Mesendoderm (in vitro differentiated cells): Measurements from ENCODE around the gene ATP9A.

Source experiments
- DNase-seq: peaks from one replicate; pipeline ENCODE4 v3.0.0; 2013
- H2AK5ac ChIP-seq: 2 replicates; pipeline ENCODE4 v1.6.1; 2013; ENCODE audit warnings: low read length, inconsistent platforms
- H2BK120ac ChIP-seq: 2 replicates; pipeline ENCODE4 v1.6.1; 2013; ENCODE audit warnings: low read depth, mild to moderate bottlenecking, low read length, moderate library complexity, mixed read lengths
- H2BK15ac ChIP-seq: replicated peaks from 2 replicates; pipeline ENCODE4 v1.6.1; 2013; ENCODE audit warnings: low read depth, mild to moderate bottlenecking, moderate library complexity
- H2BK5ac ChIP-seq: 2 replicates; pipeline ENCODE4 v1.6.1; 2013; ENCODE audit warnings: low read length, inconsistent platforms
- H3K18ac ChIP-seq: 2 replicates; pipeline ENCODE4 v1.6.1; 2013; ENCODE audit warnings: mild to moderate bottlenecking, low read length, mixed read lengths
- H3K23ac ChIP-seq: one replicate; pipeline ENCODE4 v1.6.1; 2013; ENCODE audit warnings: low read length
- H3K27ac ChIP-seq: 2 replicates; pipeline ENCODE4 v1.5.1; 2013; ENCODE audit warnings: low read depth, mild to moderate bottlenecking, inconsistent platforms, low read length, moderate library complexity
- H3K27me3 ChIP-seq: 2 replicates; pipeline ENCODE4 v1.6.1; 2013; ENCODE audit warnings: low read length, control low read depth, mild to moderate bottlenecking, inconsistent platforms; ENCODE audit not compliant: insufficient read depth, poor library complexity
- H3K36me3 ChIP-seq: 2 replicates; pipeline ENCODE4 v1.6.1; 2013; ENCODE audit warnings: low read length, inconsistent platforms; ENCODE audit not compliant: control insufficient read depth, insufficient read depth
- H3K4ac ChIP-seq: one replicate; pipeline ENCODE4 v1.6.1; 2013; ENCODE audit warnings: low read depth, mild to moderate bottlenecking, low read length, moderate library complexity
- H3K4me1 ChIP-seq: 2 replicates; pipeline ENCODE4 v1.6.1; 2013; ENCODE audit warnings: low read depth, low read length, inconsistent platforms; ENCODE audit not compliant: control insufficient read depth
- H3K4me2 ChIP-seq: 2 replicates; pipeline ENCODE4 v1.6.1; 2013; ENCODE audit warnings: low read length
- H3K4me3 ChIP-seq: 2 replicates; pipeline ENCODE4 v1.5.1; 2013; ENCODE audit warnings: mild to moderate bottlenecking, low read length
- H3K56ac ChIP-seq: one replicate; pipeline ENCODE4 v1.6.1; 2013; ENCODE audit warnings: low read length
- H3K79me1 ChIP-seq: 2 replicates; pipeline ENCODE4 v1.6.1; 2013; ENCODE audit warnings: low read length, inconsistent platforms
- H3K79me2 ChIP-seq: 2 replicates; pipeline ENCODE4 v1.6.1; 2013; ENCODE audit warnings: mild to moderate bottlenecking, low read length; ENCODE audit not compliant: control insufficient read depth, insufficient read depth
- H3K9ac ChIP-seq: 2 replicates; pipeline ENCODE4 v1.6.1; 2013; ENCODE audit warnings: low read length, inconsistent platforms
- H4K5ac ChIP-seq: one replicate; pipeline ENCODE4 v1.6.1; 2013; ENCODE audit warnings: low read length
- H4K8ac ChIP-seq: one replicate; pipeline ENCODE4 v1.6.1; 2013; ENCODE audit warnings: low read depth, mild to moderate bottlenecking, control low read depth, low read length, moderate library complexity
- WGBS: extraction: QIAGEN DNeasy Blood & Tissue Kit; methylation state at CpG from one replicate; pipeline ENCODE4 v1.1.7; 2013; ENCODE audit warnings: low lambda C conversion rate, missing lambda C conversion rate; ENCODE audit not compliant: insufficient coverage; ENCODE audit errors: extremely low coverage; 5-methylcytosine and 5-hydroxymethylcytosine counted together

The ATP9A gene

GRCh38 chr20:51720854-51721253 lies 47.3 kb downstream of the ATP9A start:
- Histone ChIP-seq H3K18ac (no peak overlapping the region), H2BK15ac (no peak overlapping the region), H2AK5ac (no peak overlapping the region), H3K9ac (no peak overlapping the region), H3K79me1 (no peaks in the 10 kb centered on the region), H3K27ac (no peak overlapping the region), H3K36me3 (no peaks in the 10 kb centered on the region), H3K79me2 (no peaks in the 10 kb centered on the region), H3K4me3 (no peak overlapping the region), H3K4me2 (no peak overlapping the region), H2BK5ac (no peak overlapping the region), H3K23ac (no peak overlapping the region), H3K4ac (no peak overlapping the region), H4K5ac (no peak overlapping the region), H3K4me1 (no peaks in the 10 kb centered on the region), H2BK120ac (no peak overlapping the region), H4K8ac (no peak overlapping the region), H3K27me3 (no peaks in the 10 kb centered on the region), H3K56ac (no peak overlapping the region)
- DNase-seq: no peak
- no CpG with 5 or more reads among the region's 8 CpGs for WGBS

- Histone ChIP-seq H3K4me3 (no peak overlapping the region), H4K5ac (no peak overlapping the region), H3K9ac (no peak overlapping the region), H3K4ac (no peak overlapping the region), H3K27ac (no peak overlapping the region), H2BK5ac (no peak overlapping the region), H2AK5ac (no peak overlapping the region), H2BK120ac (no peak overlapping the region), H2BK15ac (no peak overlapping the region), H3K4me2 (no peak overlapping the region), H3K23ac (no peak overlapping the region), H3K79me1 (no peaks in the 10 kb centered on the region), H3K56ac (no peak overlapping the region), H3K36me3 (no peaks in the 10 kb centered on the region), H3K18ac (no peak overlapping the region), H4K8ac (no peak overlapping the region), H3K27me3 (no peaks in the 10 kb centered on the region), H3K79me2 (no peaks in the 10 kb centered on the region), H3K4me1 (no peaks in the 10 kb centered on the region)
- DNase-seq: no peak
- WGBS: no CpG with 5 or more reads among the region's 9 CpGs
Observed at GRCh38 chr20:51720384-51720783, 47.8 kb downstream of the ATP9A start.

DNA sequence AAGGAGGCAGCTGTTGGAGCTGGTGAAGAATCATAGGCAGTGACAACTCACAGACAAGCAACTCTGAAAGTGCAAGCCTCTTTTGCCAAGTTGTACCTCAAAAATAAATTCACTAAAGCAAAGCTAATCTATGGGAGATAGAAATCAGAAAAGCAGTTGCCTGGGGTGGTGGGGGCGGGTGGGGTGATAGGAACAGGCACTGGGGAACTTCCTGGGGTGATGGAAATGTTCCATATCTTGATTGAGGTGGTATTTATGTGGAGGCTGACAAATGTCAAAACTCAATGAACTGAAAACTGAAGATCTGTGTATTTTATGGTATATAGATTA lies 52.4 kb downstream of the ATP9A start:
- Histone ChIP-seq H3K36me3 (no peaks in the 10 kb centered on the region), H3K9ac (no peak overlapping the region), H3K79me2 (no peaks in the 10 kb centered on the region), H3K23ac (no peak overlapping the region), H4K5ac (no peak overlapping the region), H2BK5ac (no peak overlapping the region), H3K4me2 (no peak overlapping the region), H3K56ac (no peak overlapping the region), H4K8ac (no peak overlapping the region), H3K79me1 (no peaks in the 10 kb centered on the region), H3K27ac (no peak overlapping the region), H2BK15ac (no peak overlapping the region), H3K4me1 (no peaks in the 10 kb centered on the region), H3K4ac (no peak overlapping the region), H2AK5ac (no peak overlapping the region), H3K18ac (peak overlapping the region; percentile 36), H2BK120ac (no peak overlapping the region), H3K4me3 (no peak overlapping the region), H3K27me3 (no peaks in the 10 kb centered on the region)
- WGBS: no CpG with 5 or more reads among the region's 1 CpG
- DNase-seq: no peak

GRCh38 chr20:51715163-51715855 lies 52.9 kb downstream of the ATP9A start:
- H3K4me3 ChIP-seq: no peak overlapping the region
- H3K4me2 ChIP-seq: no peak overlapping the region
- H3K27ac ChIP-seq: no peak overlapping the region
- H4K5ac ChIP-seq: no peak overlapping the region
- H2AK5ac ChIP-seq: no peak overlapping the region
- 100% methylated on average over 1 of the region's 10 CpGs for WGBS
- no peaks in the 10 kb centered on the region for H3K4me1 ChIP-seq
- H3K18ac ChIP-seq: peak overlapping the region; percentile 36
- no peak overlapping the region for H3K4ac ChIP-seq
- no peaks in the 10 kb centered on the region for H3K36me3 ChIP-seq
- H3K79me2 ChIP-seq: no peaks in the 10 kb centered on the region
- H2BK120ac ChIP-seq: no peak overlapping the region
- H3K56ac ChIP-seq: no peak overlapping the region
- no peak overlapping the region for H2BK15ac ChIP-seq
- no peak overlapping the region for H3K9ac ChIP-seq
- H3K23ac ChIP-seq: no peak overlapping the region
- H4K8ac ChIP-seq: no peak overlapping the region
- DNase-seq: no peak
- no peak overlapping the region for H2BK5ac ChIP-seq
- H3K27me3 ChIP-seq: no peaks in the 10 kb centered on the region
- H3K79me1 ChIP-seq: no peaks in the 10 kb centered on the region

- Histone ChIP-seq H2BK120ac (no peak overlapping the region), H2BK5ac (no peak overlapping the region), H4K5ac (no peak overlapping the region), H3K79me1 (no peaks in the 10 kb centered on the region), H4K8ac (no peak overlapping the region), H3K56ac (no peak overlapping the region), H3K79me2 (no peaks in the 10 kb centered on the region), H3K27me3 (no peaks in the 10 kb centered on the region), H3K4me3 (no peak overlapping the region), H3K4ac (no peak overlapping the region), H2AK5ac (no peak overlapping the region), H3K4me2 (no peak overlapping the region), H2BK15ac (no peak overlapping the region), H3K18ac (no peak overlapping the region), H3K4me1 (no peaks in the 10 kb centered on the region), H3K36me3 (no peaks in the 10 kb centered on the region), H3K23ac (no peak overlapping the region), H3K27ac (no peak overlapping the region), H3K9ac (no peak overlapping the region)
- WGBS: no CpG with 5 or more reads among the region's 4 CpGs
- DNase-seq: no peak
Observed at GRCh38 chr20:51713213-51713598, 55.0 kb downstream of the ATP9A start.
